HG03457 (cell line): ENCODE measurements around the gene ETNK2.
"Not testable (repeated sequence)": the region's sequence is repeated elsewhere in the genome, so short reads cannot be mapped to it uniquely, and the experiment has no call there.

Source experiments
- ATAC-seq: cut with Tn5 transposase; IDR thresholded peaks from one replicate; pipeline ENCODE4 v1.9.1; 2021; ENCODE audit warnings: moderate number of reproducible peaks; ENCODE audit not compliant: unreplicated experiment

ETNK2 gene

DNA sequence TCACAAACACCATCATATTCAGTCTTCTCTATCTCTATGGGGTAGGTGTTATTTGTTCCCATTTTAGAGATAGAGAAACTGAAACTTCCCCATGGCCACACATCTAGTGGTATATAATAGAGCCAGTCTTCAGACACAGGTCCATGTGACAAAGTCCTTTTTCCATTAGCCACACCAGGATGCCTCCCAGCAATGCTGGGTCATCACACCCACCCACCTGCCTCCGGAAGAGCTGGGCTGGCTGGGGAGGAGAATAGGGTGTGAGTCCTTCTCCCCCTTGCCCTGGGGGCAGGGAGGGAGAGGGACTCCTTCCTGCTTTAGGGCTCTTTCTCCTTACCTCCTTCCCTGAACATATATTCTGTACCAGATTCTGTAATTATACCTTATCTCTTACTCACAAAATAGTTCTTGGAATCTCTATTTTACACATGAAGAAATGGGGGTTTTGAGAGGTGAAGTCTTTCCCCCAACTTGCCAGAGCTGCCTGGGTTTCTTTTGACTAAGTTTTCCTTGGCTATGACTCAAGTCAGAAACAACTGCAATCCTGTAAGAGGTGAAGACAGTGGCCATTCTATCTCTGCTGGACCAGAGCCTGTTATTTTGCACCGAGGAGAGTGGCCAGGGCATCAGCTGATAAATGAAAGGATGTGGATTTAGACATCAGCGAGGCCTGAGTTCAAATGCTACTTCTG lies 49.0 kb downstream of the ETNK2 start:
- ATAC-seq, result no peak

DNA sequence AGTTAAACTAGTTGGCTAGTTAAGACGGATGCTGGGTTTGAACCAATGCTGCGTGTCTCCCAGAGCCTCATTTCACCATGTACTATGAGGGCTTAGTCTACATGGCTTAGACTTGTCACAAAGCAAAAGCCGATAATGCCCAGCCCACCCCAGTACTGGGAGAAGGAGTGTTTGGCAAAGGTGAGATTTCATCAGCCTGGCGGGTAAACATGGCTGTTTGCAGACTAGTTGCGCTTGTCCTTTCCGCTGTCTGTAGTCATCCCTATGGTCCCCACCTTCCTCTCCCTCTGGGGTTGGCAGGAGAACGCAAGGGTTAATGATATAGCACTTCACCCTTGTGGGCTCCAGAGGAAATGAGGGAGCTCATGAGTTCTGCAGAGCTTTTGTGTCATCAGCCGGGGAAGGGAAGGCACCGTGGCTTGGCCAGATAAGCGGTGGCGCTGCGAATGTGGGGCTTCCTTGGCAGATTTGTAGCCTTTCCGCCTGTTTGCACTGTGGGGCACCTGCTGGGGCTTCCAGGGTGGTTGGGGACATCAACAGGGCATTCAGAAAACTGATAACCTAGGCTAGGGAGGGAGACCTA lies 49.7 kb downstream of the ETNK2 start:
- ATAC-seq, result no peak

DNA sequence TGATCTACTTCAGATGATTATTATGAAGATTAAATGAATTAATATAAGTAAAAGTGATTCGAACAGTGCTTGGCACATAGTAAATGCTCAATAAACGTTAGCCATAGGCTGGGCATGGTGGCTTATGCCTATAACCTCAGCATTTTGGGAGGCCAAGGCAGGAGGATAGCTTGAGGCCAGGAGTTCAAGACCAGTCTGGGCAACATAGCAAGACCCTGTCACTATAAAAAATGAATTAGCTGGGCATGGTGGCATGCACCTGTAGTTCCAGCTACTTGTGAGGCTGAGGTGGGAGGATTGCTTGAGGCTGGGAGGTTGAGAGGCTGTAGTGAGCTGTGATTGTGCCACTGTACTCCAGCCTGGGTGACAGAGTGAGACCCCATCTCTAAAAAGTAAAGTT lies 52.1 kb downstream of the ETNK2 start:
- ATAC-seq, result not testable (repeated sequence)

- no peak for ATAC-seq
Measured at GRCh38 chr1:204098683-204099082, 53.2 kb downstream of the ETNK2 start.

DNA sequence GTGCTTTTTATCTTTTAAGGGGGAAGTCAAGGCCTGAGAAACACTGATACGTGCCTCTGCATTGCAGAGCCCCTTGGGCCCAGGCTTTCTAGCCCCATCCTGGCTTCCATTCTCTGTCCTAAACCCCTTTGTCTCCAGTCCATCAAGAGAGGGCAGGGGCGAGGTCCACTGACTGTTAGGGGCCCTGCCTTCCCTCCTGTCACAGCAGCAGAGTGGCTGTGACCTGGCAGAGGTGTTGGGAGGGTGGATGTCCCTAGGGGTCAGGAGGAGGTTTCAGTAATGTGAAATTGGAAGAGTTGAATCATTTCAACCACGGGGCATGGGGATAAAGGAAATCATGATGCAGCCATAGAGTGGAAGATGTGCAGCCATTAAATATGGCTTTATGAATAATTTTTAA lies 54.9 kb downstream of the ETNK2 start:
- ATAC-seq, result no peak

DNA sequence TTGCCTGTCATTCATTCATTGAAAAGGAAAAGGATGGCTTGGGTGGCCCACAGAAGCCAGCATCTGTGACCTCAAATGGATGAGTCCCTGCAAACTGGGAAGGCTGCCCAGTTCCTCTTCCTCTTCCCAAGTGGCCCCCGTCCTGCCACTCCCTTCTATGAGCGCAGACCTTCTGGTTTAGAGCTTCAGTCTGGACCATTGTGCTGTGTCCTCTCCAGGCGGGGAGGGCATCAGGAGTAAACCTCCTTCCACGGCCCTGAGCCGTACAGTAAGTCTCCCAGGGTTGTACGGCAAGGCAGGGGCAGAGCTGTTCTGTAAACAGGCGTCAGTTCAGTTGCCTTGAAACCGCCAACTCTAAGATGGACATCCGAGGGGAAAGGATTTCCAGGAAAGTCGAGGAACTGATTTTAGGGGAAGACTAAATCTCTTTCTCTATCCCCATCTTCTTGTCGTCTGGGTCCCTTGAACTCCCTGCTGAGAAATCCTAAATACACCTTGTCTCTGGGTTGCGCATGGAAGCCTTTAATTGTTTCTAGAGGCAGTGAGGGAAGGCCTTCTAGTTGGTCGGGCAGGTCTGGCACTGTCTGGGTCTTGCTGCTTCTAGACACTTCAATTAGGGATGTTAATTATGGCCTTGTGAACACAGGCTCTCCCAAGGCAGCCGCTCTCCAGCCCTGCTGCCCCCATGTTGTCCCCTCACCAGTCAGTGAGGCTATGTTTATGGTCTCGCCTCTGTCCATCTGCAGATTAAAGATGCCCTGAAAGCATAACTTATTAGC lies 56.8 kb downstream of the ETNK2 start:
- ATAC-seq, result no peak

DNA sequence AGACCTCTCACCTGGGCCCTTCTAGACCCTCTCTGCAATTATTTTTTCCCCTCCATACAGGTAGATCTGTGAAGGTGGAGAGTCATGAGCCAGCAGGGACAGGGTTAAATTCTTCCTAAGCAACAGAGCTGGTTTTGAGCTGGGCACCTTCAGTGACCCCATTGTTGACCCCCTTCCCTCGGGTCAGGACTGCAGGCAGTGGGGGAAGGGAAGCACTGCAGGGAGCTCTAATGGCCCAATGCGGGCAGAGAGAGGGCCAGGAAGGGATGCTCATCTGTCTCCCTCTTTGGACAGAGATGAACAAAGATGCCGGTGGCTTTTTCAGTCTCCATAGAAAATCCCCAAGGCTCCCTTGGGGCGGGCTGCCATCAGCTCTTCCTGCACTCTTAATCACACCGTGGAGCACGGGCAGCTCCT lies 57.5 kb downstream of the ETNK2 start:
- no peak for ATAC-seq

- no peak for ATAC-seq
Measured at GRCh38 chr1:204093781-204094180, 58.1 kb downstream of the ETNK2 start.

GRCh38 chr1:204093421-204093717 lies 58.5 kb downstream of the ETNK2 start:
- ATAC-seq, result no peak

DNA sequence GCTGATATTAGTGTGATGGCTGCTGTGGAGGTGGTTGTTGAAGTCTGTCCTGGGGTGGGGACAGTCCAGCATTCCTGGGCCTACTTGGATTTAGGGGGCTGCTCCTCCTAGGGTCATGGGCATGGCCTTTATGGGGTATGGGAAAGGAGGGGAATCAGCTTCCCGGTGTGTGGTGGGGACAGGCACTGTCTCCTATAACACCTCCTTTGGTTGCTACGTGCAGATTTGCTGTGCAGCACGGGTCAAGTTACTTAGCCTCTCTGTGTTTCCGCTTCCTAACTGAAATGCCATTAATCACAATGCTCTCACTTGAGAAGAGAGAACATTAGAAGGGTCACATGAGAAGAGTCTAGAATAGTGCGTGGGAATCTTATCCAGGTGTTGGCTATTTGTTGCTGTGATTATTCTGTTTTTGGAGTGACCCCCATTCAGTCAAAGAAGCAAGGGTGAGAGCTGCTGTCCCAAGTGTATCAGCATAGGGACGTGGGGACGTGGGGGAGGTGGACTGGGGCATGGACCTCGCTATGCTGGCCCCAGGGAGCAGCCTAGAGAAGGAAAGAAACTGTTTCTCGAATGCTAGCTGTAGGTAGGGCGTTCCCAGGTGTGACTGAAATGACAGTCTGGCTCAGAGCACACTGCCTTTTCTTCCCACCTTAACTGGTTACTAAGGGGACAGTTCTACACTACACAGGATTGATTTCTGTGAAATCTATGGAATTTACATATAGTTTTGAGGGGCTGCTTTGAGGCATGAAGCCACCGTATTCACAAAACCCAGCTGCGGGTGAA lies 59.0 kb downstream of the ETNK2 start:
- no peak for ATAC-seq

DNA sequence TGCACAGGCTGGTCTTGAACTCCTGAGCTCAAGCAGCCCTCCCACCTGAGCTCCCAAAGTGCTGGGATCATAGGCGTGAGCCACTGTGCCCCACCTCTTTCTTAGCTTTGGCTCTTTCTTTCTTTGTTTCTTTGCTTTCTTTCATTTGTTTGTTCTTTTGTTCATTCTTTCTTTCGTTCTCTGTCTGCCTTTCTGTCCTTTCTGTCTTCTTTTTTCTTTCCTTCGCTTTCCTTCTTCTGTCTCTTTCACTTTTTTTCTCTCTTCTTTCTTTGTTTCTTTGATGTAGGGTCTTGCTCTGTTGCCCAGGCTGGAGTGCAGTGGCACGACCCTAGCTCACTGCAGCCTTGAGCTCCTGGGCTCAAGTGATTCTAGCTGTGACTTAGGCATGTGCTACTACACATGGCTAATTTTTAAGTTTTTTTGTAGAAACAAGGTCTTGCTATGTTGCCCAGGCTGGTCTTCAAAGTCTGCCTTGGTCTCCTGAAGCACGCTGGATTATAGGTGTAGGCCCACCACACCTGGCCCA lies 60.0 kb downstream of the ETNK2 start:
- no peak for ATAC-seq

DNA sequence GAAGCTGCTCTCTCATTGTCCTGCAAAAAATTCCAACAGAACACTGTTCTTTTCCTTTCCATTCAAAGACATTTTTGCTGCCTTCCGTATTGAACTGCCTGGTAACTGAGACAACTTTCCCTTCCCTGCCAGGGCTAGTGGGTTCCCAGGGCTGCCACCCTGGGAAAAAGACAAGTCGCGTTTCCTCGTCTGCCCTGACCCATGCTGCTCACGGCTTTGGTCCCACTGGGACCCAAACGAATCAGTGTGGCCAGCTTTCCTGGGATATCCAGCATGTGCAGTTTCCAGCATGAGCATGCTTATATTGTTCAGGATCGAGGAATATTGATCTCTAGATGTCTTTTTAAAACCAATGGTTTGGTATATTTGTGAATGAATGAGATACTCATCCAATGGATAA lies 60.8 kb downstream of the ETNK2 start:
- ATAC-seq, result no peak

- ATAC-seq, result not testable (repeated sequence)
Measured at GRCh38 chr1:204090132-204090531, 61.7 kb downstream of the ETNK2 start.

GRCh38 chr1:204089044-204089751 lies 62.6 kb downstream of the ETNK2 start:
- no peak for ATAC-seq

- no peak for ATAC-seq
Measured at GRCh38 chr1:204088596-204088995, 63.2 kb downstream of the ETNK2 start.

- ATAC-seq, result no peak
Measured at GRCh38 chr1:204087893-204088528, 63.8 kb downstream of the ETNK2 start.

GRCh38 chr1:204087181-204087892 lies 64.5 kb downstream of the ETNK2 start:
- no peak for ATAC-seq

GRCh38 chr1:204085876-204086275 lies 66.0 kb downstream of the ETNK2 start:
- no peak for ATAC-seq

- no peak for ATAC-seq
Measured at GRCh38 chr1:204084247-204084772, 67.5 kb downstream of the ETNK2 start.
